Testis (tissue), 2 donors: Measurements from ENCODE around the gene CRTAC1.

Source experiments
- POLR2A ChIP-seq: fragments of 450-650 bp; IDR thresholded peaks from one replicate; pipeline ENCODE4 v1.6.1; 2017; ENCODE audit warnings: antibody characterized with exemption, mild to moderate bottlenecking, moderate library complexity
- TF ChIP-seq, protein P1 (sequence below), 3 experiments: fragments of 450-650 bp in 2 of 3; fragments of 200-600 bp in 1 of 3; sonication (generic) in 1 of 3; IDR thresholded peaks; one replicate each; pipeline ENCODE4 v1.5.1; 2016 to 2019; ENCODE audit warnings: antibody characterized with exemption in 3 of 3, mild to moderate bottlenecking in 2 of 3, moderate library complexity in 1 of 3

DNA sequence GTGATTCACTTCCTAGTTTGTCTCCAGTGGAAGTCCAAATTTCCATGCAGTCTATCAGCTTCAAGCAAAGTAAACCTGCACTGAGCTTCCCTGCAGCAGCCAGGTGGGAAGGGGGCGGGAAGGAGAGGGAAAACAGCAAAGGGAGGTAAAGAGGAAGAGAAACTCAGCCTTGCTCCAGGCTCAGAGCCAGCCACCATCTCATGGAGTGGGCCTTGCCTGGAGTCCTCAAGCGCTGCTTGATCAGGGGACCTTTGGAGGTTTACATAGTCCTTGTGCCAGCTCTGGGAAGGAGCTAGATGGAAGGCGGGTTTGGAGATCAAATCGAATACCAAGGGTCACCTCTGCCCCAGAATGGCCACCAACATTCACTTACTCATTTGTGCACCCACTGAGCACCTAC is 7.4 kb downstream of the CRTAC1 start:
- no peak for TF ChIP-seq POLR2A
- TF ChIP-seq, protein P1, sequence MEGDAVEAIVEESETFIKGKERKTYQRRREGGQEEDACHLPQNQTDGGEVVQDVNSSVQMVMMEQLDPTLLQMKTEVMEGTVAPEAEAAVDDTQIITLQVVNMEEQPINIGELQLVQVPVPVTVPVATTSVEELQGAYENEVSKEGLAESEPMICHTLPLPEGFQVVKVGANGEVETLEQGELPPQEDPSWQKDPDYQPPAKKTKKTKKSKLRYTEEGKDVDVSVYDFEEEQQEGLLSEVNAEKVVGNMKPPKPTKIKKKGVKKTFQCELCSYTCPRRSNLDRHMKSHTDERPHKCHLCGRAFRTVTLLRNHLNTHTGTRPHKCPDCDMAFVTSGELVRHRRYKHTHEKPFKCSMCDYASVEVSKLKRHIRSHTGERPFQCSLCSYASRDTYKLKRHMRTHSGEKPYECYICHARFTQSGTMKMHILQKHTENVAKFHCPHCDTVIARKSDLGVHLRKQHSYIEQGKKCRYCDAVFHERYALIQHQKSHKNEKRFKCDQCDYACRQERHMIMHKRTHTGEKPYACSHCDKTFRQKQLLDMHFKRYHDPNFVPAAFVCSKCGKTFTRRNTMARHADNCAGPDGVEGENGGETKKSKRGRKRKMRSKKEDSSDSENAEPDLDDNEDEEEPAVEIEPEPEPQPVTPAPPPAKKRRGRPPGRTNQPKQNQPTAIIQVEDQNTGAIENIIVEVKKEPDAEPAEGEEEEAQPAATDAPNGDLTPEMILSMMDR (IDR thresholded peaks at IDR 0.05), result no peak
